DMS53 treated with DMSO at 0.1 percent for 48 hours (cell line): ENCODE measurements around the gene ADARB2.
"Not testable (repeated sequence)": the region's sequence is repeated elsewhere in the genome, so short reads cannot be mapped to it uniquely, and the experiment has no call there.

Experiments used
- DNase-seq: peaks from one replicate; lab custom pipeline; 2025; ENCODE audit not compliant: unreplicated experiment; lab: John Stamatoyannopoulos, UW

Gene ADARB2

DNA sequence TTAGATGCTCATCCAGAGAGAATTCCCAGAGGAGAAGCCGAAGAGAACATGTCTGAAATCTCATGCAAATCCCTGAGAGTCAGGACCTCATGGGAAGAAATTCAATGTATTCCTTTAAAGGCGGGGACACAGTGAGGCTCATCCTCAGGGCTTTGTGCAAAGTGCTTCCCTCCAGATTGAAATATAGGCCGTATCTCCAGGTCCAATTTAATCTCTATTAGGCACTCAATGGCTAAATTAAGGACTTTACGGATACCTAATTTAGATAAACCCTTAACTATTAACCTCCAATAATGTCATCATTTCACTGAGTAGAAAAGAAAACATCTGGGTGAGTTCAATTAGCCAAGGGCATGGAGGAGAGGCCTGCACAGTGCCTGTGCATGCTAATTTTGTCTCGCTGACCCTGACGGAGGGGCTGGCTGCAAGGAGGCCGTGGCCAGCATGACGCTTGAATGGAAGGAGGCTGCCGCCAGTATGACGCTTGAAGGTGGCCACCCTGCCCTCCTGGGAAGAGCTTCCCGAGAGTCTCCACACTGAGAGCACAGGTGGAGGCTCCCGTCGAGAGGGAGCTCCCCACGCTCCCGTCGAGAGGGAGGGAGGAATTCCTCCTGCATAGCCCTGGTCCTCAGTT is 287.6 kb downstream of the ADARB2 start:
- DNase-seq, result no peak

- no peak for DNase-seq
Measured at GRCh38 chr10:1449021-1449420, 288.3 kb downstream of the ADARB2 start.

GRCh38 chr10:1448252-1448930 is 288.9 kb downstream of the ADARB2 start:
- peak; percentile 54 for DNase-seq

DNA sequence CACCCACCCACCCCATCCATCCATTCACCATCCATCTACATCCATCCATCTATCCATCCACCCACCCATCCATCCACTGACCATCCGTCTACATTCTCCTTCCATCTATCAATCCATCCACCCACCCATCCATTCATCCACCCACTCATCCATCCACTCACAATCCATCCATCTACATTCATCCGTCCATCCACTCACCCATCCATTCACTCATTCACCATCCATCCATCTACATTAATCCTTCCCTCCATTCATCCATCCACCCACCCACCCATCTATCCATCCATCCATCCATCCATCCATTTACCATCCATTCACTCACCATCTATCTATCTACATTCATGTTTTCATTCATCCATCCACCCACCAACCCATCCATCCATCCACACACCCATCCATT is 292.5 kb downstream of the ADARB2 start:
- no peak for DNase-seq

- DNase-seq, result no peak
Measured at GRCh38 chr10:1440897-1441296, 296.4 kb downstream of the ADARB2 start.

GRCh38 chr10:1434912-1435692 is 302.2 kb downstream of the ADARB2 start:
- DNase-seq, result no peak

DNA sequence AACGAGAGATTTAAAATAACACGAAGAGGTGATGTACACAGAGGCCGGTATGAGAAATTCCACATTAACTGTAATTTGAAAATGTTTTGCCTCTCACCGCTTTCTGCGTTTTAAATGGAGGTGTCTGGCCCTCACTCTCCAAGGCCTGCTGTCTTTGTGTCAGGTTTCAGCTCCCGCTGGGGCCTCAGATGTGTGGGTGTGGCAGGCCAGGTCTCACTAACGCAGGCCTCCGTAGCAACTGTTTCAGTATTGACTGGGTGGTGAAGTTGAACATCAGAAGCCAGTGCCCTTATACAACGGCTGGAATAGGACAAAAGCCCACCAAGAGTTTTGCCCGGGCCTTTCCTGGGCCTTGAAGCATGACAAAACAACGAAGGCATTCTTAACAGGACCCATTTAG is 303.1 kb downstream of the ADARB2 start:
- DNase-seq, result no peak

GRCh38 chr10:1432161-1432560 is 305.2 kb downstream of the ADARB2 start:
- no peak for DNase-seq

DNA sequence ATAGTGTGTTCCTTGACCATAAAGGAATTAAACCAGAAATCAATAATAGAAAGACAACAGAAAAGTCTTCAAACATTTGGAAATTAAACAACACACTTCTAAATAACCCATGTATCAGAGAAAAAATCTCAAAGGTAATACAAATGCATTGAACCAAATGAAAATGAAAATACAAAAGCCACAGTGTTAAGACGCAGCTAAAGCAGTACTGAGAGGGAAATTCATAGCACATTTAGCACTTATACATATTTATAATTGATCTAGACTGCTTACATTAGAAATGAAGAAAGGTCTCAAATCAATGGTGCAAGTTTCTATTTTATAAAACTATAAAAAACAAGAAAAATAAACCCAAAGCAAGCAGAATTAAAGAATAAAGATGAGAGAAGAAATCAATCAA is 306.1 kb downstream of the ADARB2 start:
- no peak for DNase-seq

DNA sequence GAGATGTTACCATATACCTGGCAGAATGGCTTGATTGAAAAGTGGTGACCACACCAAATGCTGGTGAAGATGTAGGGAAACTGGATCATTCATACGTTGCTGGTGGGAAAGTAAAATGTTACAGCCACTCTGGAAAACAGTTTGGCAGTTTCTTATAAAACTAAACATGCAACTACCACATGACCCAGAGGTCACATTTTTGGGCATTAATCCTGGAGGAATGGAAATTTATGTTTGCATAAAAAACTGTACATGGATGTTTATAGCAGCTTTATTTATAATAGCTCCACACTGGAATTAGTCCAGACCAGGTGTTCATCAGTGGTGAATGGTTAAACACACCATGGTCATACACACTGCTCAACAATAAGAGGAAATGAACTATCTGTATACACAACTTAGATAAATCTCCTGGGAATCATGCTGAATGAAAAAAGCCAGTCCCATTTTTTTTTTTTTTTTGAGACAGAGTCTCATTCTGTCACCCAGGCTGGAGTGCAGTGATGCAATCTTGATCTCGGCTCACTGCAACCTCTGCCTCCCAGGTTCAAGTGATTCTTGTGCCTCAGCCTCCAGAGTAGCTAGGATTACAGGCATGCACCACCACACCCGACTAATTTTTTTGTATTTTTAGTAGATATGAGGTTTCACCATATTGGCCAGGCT is 309.7 kb downstream of the ADARB2 start:
- DNase-seq, result not testable (repeated sequence)

GRCh38 chr10:1426786-1427185 is 310.5 kb downstream of the ADARB2 start:
- DNase-seq, result no peak

DNA sequence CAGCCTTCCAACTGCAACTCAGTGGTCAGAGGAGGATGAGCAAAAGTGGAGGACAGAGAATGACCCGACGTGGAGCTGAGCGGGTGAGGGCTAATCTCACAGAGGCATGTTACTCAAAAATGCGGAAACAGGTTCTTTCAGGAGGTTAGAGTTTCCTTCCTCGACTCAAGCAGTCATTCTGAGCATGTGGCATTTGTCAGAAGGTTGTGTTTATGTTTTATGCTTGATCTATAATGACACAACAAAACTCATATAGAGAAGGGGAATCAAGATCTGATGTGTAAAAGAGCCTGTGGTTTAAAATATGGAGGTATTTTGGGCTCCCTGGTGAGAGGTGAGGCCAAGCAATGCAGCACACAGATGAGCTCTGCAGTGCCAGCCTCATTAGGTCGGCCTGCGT is 311.4 kb downstream of the ADARB2 start:
- DNase-seq, result no peak

GRCh38 chr10:1424648-1425047 is 312.7 kb downstream of the ADARB2 start:
- DNase-seq, result no peak

- DNase-seq, result no peak
Measured at GRCh38 chr10:1423676-1424253, 313.6 kb downstream of the ADARB2 start.

- no peak for DNase-seq
Measured at GRCh38 chr10:1422275-1422674, 315.1 kb downstream of the ADARB2 start.

GRCh38 chr10:1420661-1421362 is 316.5 kb downstream of the ADARB2 start:
- peak; percentile 70 for DNase-seq

DNA sequence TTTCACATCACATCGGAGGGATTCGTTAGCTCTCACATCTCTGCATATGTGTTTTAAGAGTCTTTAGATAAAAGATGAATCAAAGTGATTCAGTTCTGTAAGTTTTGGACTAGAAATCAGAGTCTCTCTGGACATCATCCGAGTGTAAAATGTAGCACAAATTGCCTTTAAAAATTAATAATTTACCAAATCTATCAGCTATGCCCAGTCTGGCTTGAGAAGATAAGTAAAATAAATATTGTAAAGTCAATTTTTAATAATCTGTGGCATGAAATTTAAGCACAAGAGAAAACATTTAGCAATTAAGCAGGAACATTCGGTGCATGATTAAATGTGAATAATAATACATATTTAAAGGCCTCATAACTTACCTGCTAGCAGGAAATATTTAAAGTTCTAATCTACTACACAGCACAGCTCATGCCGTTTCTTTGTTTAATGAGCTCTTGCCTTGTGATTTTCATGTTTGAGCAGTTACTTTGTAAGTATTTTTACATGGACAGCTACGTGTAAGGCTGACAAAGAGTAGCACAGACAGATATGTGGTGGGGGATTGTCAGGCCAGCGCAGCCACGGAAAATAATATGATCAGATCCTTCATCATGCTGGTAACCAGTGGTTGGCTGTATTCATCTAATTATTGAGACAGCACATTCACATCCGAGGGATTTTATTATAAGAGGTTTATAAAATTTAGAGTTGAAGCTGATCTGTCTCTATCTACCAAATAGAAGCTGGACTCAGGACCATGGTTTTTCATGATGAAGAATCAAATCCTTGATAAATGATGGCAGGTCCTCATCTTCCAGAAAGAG is 317.3 kb downstream of the ADARB2 start:
- DNase-seq, result no peak

- DNase-seq, result no peak
Measured at GRCh38 chr10:1418031-1418550, 319.2 kb downstream of the ADARB2 start.

DNA sequence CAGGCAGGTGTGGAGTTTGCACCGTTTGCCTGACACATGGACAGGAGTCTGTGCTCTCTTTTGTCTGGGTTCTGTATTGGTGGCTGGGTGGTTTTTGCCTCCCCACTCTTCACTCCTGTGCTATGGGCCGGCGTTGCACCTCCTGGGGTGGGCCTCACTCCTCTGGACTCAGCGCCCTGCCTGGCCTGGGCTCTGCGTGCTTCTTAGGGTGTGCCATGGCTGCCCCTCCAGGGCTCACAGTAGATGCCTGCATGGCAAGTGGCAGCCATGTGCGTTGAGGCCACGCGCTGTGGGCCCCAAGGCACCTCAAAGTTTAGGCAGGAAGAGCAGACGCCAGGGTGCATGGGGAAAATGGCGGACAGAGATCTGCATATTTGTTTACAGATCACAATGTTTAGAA is 319.8 kb downstream of the ADARB2 start:
- DNase-seq, result no peak
